Breast epithelium (tissue), 4 donors: ENCODE data around the gene NCS1. TPM values are rescaled to one million over a fixed set of nuclear protein-coding genes. Genes with fewer than 3 reads are reported as not detected.

ENCODE experiments used
- DNase-seq, 2 donors: peaks; one replicate each; pipeline ENCODE4 v3.0.0-alpha.2; 2019; ENCODE audit warnings: low spot score in 2 of 2
- H3K27ac ChIP-seq, 2 donors: fragments of 200-600 bp; sonication (generic) in 1 of 2; one replicate each; pipeline ENCODE4 v1.5.1; 2016 to 2019; ENCODE audit warnings: mild to moderate bottlenecking in 1 of 2
- H3K27me3 ChIP-seq, 2 donors: fragments of 200-600 bp; sonication (generic) in 1 of 2; one replicate each; pipeline versions ENCODE4 v1.5.1 to v1.6.0; 2017 to 2019; ENCODE audit warnings: control low read depth in 1 of 2, mild to moderate bottlenecking in 1 of 2
- H3K36me3 ChIP-seq: fragments of 200-600 bp; one replicate; pipeline ENCODE4 v1.5.1; 2019
- H3K4me1 ChIP-seq, 2 donors: fragments of 200-600 bp; sonication (generic); one replicate each; pipeline ENCODE4 v1.5.1; 2016 to 2019; ENCODE audit warnings: control low read depth in 1 of 2
- H3K4me3 ChIP-seq, 3 donors: fragments of 200-600 bp; sonication (generic); 1 replicate in 2 of 3; 2 replicates in 1 of 3; pipeline ENCODE4 v1.5.1; 2016 to 2019; ENCODE audit warnings: mild to moderate bottlenecking in 3 of 3, moderate library complexity in 2 of 3
- H3K9me3 ChIP-seq, 2 donors: fragments of 200-600 bp; sonication (generic) in 1 of 2; one replicate each; pipeline ENCODE4 v1.5.1; 2016 to 2019; ENCODE audit warnings: control low read depth in 1 of 2
- POLR2A ChIP-seq: fragments of 450-650 bp; IDR thresholded peaks from one replicate; pipeline ENCODE4 v1.6.1; 2016; ENCODE audit warnings: antibody characterized with exemption, mild to moderate bottlenecking, moderate library complexity
- POLR2AphosphoS5 ChIP-seq, 3 donors: sonication (generic); formaldehyde crosslinking; IDR thresholded peaks; one replicate each; pipeline ENCODE4 v1.6.1; 2017; ENCODE audit warnings: antibody characterized with exemption in 3 of 3
- intact Hi-C: fragments of 100-400 bp; cut with DNase I; formaldehyde crosslinking; loops from one replicate; pipeline ENCODE4 v1.15.1; 2023; ENCODE audit warnings: low total_unique reads
- total RNA-seq, 3 donors: library from RNA; depleted of rRNA; stranded (reverse); fragments of >200 nt; gene quantifications; one replicate each; pipeline ENCODE4 v1.1.0, GENCODE V29; 2016
- TF ChIP-seq, protein P1 (sequence below), 3 donors: fragments of 450-650 bp; IDR thresholded peaks; one replicate each; pipeline ENCODE4 v1.5.1; 2016 to 2017; ENCODE audit warnings: antibody characterized with exemption in 3 of 3, mild to moderate bottlenecking in 3 of 3, moderate library complexity in 3 of 3

The NCS1 gene
- total RNA-seq, 3 donors from 2014 or later: 3.2 to 3.9 (median 3.4) TPM

DNA sequence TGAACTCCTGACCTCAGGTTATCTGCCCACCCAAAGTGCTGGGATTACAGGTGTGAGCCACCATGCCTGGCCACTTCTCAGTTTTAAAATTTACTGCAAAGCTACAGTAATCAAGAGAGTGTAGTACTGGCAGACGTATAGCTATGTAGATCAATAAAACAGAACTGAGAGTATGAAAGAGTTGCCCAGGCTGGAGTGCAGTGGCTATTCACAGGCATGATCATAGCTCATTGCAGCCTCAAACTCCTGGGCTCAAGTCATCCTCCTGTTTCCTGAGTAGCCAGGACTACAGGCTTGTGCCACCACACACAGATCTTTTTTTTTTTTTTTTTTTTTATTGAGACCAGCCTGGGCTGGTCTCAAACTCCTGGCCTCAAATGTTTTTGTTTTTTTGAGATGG lies 26.5 kb upstream of the NCS1 start:
- TF ChIP-seq, protein P1, sequence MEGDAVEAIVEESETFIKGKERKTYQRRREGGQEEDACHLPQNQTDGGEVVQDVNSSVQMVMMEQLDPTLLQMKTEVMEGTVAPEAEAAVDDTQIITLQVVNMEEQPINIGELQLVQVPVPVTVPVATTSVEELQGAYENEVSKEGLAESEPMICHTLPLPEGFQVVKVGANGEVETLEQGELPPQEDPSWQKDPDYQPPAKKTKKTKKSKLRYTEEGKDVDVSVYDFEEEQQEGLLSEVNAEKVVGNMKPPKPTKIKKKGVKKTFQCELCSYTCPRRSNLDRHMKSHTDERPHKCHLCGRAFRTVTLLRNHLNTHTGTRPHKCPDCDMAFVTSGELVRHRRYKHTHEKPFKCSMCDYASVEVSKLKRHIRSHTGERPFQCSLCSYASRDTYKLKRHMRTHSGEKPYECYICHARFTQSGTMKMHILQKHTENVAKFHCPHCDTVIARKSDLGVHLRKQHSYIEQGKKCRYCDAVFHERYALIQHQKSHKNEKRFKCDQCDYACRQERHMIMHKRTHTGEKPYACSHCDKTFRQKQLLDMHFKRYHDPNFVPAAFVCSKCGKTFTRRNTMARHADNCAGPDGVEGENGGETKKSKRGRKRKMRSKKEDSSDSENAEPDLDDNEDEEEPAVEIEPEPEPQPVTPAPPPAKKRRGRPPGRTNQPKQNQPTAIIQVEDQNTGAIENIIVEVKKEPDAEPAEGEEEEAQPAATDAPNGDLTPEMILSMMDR (IDR thresholded peaks at IDR 0.05): no peak
- TF ChIP-seq POLR2AphosphoS5 (IDR thresholded peaks at IDR 0.05): no peak
- no peak for TF ChIP-seq POLR2A
- Histone ChIP-seq H3K27me3 (no peaks in the 10 kb centered on the region), H3K4me1 (no peaks in the 10 kb centered on the region), H3K4me3 (no peak overlapping the region), H3K36me3 (no peaks in the 10 kb centered on the region), H3K27ac (no peak overlapping the region), H3K9me3 (no peaks in the 10 kb centered on the region)
- intact Hi-C loops: no loop called here
- DNase-seq: no peak

DNA sequence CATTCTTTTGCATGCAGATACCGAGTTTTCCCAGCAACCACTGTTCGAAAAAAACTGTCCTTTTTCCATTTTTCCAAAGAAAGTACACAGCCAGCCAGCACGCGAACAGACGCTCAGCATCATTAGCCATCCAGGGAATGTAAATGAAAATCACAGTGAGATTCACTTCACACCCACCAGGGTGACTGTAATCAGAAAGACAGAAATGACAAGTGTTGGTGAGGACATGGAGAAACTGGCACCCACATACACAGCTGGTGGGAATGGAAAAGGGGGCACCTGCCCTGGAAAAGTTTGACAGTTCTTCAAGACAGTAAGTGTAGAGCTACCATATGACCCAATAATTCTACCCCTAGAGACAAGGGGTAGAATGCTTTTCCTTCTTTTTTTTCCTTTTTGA lies 25.0 kb upstream of the NCS1 start:
- no peaks in the 10 kb centered on the region for H3K36me3 ChIP-seq
- no peaks in the 10 kb centered on the region for H3K9me3 ChIP-seq
- no peaks in the 10 kb centered on the region for H3K27me3 ChIP-seq
- DNase-seq: no peak
- H3K4me3 ChIP-seq: no peak overlapping the region
- H3K4me1 ChIP-seq: no peaks in the 10 kb centered on the region
- no peak overlapping the region for H3K27ac ChIP-seq
- intact Hi-C loops: no loop called here
- no peak for TF ChIP-seq POLR2AphosphoS5 (IDR thresholded peaks at IDR 0.05)

DNA sequence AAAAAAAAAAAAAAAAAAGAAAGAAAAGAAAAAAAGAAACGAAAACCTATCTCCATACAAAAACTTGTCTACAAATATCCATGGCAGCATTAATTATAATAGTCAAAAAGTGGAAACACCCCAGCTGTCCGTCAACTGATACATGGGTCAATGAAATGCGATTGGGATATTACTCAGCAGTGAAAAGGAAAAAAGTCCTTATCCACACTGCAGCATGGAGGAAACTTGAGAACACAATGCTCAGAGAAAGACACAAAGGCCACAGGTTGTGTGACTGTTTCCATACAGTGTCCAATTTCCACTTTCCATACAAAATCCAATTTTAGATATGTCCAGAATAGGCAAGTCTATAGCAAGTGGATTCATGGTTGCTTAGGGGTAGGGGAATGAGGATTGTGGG lies 24.3 kb upstream of the NCS1 start:
- Histone ChIP-seq H3K9me3 (no peaks in the 10 kb centered on the region), H3K27ac (no peak overlapping the region), H3K4me1 (no peaks in the 10 kb centered on the region), H3K4me3 (no peak overlapping the region), H3K36me3 (no peaks in the 10 kb centered on the region), H3K27me3 (no peaks in the 10 kb centered on the region)
- DNase-seq: no peak
- TF ChIP-seq POLR2A (no peak), POLR2AphosphoS5 (IDR thresholded peaks at IDR 0.05) (no peak)
- TF ChIP-seq, protein P1 (IDR thresholded peaks at IDR 0.05): no peak
- intact Hi-C loops: no loop called here

DNA sequence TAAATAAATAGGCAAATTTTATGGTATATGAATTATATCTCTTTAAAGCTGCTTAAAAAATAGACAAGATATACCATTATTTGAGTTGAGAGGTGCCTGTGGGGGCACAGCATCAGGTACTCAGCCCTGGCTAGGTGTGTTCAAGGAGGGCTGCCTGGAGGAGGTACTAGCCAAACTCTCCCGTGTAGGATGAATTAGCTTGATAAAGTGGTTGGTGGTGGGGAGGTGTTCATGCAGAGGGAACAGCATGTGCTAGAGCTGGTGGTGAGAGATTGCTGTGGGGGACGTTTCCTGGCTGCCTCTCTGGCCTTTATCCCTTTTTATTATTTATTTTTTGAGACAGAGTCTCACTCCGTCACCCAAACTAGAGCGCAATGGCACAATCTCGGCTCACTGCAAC lies 23.2 kb upstream of the NCS1 start:
- H3K36me3 ChIP-seq: no peaks in the 10 kb centered on the region
- no peak overlapping the region for H3K4me3 ChIP-seq
- H3K9me3 ChIP-seq: no peaks in the 10 kb centered on the region
- H3K27ac ChIP-seq: no peak overlapping the region
- DNase-seq: no peak
- intact Hi-C loops: no loop called here
- no peaks in the 10 kb centered on the region for H3K4me1 ChIP-seq
- no peaks in the 10 kb centered on the region for H3K27me3 ChIP-seq
- TF ChIP-seq POLR2AphosphoS5 (IDR thresholded peaks at IDR 0.05): no peak
- TF ChIP-seq, protein P1 (IDR thresholded peaks at IDR 0.05): no peak
- no peak for TF ChIP-seq POLR2A

DNA sequence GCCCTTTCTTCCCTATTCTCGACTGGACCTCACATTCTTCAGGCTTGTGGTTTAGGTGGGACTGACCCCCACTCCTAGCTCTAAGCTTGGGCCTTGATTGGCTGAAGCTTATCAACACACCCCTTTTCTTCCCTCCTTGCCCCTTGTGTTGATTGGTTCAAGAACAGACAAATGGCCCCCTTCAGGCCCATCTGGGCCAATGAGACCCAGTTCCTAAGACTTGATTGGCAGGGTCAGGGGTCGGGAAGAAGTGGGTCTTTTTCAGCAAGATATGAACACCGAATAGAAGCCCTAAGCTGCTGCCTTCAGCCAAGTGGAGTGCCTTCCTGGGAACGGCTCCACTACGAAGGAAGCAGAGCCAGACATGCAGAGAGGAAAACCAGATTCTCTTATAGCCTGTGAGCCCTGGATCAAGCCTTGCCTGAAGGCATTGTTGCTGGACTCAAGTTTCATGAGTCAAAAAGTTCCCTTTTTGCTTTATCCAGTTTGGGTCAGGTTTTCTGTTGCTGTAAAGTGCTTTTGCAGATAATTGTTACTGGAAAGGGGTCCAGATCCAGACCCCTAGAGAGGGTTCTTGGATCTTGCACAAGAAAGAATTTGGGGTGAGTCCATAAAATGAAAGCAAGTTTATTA lies 22.4 kb upstream of the NCS1 start:
- intact Hi-C loops: no loop called here
- H3K27ac ChIP-seq: no peak overlapping the region
- TF ChIP-seq POLR2AphosphoS5 (IDR thresholded peaks at IDR 0.05) (no peak), POLR2A (no peak)
- TF ChIP-seq, protein P1 (IDR thresholded peaks at IDR 0.05): no peak
- H3K9me3 ChIP-seq: no peaks in the 10 kb centered on the region
- H3K4me1 ChIP-seq: no peaks in the 10 kb centered on the region
- H3K27me3 ChIP-seq: no peaks in the 10 kb centered on the region
- H3K36me3 ChIP-seq: no peaks in the 10 kb centered on the region
- no peak overlapping the region for H3K4me3 ChIP-seq
- no peak for DNase-seq
